Hematopoietic multipotent progenitor cell treated with erythropoietin and hydrocortisone succinate and interleukin-3 and kit ligand, for 6 days (in vitro differentiated cells): ENCODE results near the gene GOLT1A.
"Not testable (repeated sequence)": the region's sequence is repeated elsewhere in the genome, so short reads cannot be mapped to it uniquely, and the experiment has no call there.

Experiments
- DNase-seq: peaks from one replicate; pipeline ENCODE4 v3.0.0-alpha.2; 2015

The GOLT1A gene

DNA sequence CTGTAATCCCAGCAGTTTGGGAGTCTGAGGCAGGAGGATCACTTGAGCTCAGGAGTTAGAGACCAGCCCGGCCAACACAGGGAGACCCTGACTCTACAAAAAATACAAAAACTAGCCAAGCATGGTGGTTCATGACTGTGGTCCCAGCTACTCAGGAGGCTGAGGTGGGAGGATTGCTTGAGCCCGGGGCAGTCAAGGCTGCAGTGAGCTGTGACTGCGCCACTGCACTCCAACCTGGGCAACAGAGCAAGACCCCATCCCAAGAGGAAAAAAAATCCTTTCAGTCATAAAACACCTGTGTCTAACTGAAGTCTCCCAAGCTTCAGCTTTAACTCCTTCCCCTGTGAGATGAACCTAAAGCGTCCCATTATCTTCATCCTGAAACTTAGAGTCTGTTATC lies 33.1 kb upstream of the GOLT1A start:
- no peak for DNase-seq

GRCh38 chr1:204242920-204243319 lies 29.1 kb upstream of the GOLT1A start:
- DNase-seq, result no peak

GRCh38 chr1:204241914-204242313 lies 28.1 kb upstream of the GOLT1A start:
- DNase-seq, result no peak

DNA sequence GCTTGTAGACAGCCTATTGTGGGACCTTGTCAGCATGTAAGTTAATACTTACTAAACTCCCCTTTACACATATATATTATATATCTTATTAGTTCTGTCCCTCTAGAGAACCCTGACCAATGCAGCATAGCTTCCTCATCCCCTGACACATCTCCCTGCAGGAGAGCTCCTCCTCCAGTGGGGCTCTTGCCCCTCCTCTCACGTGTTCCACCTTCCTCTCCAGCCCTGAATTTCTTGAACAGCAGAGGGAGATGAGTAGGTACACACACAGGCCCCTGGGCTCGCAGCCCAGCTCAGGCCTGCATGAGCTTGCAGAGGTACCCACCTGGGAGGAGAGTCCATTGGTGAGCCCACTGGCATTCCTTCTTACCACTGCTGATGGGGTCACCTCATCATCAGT lies 27.3 kb upstream of the GOLT1A start:
- no peak for DNase-seq

- DNase-seq, result no peak
Observed at GRCh38 chr1:204240233-204240632, 26.4 kb upstream of the GOLT1A start.

GRCh38 chr1:204239401-204239800 lies 25.6 kb upstream of the GOLT1A start:
- DNase-seq, result not testable (repeated sequence)

GRCh38 chr1:204238520-204238919 lies 24.7 kb upstream of the GOLT1A start:
- peak; percentile 53 for DNase-seq

DNA sequence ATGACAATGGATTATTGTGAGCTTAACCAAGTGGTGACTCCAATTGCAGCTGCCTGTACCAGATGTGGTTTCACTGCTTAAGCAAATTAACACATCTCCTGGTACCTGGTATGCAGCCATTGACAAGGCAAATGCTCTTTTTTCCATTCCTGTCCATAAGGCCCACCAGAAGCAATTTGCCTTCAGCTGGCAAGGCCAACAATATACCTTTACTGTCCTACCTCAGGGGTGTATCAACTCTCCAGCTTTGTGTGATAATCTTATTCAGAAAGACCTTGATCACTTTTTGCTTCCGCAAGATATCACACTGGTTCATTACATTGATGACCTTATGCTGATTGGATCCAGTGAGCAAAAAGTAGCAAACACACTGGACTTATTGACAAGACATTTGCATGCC lies 23.7 kb upstream of the GOLT1A start:
- DNase-seq, result not testable (repeated sequence)

DNA sequence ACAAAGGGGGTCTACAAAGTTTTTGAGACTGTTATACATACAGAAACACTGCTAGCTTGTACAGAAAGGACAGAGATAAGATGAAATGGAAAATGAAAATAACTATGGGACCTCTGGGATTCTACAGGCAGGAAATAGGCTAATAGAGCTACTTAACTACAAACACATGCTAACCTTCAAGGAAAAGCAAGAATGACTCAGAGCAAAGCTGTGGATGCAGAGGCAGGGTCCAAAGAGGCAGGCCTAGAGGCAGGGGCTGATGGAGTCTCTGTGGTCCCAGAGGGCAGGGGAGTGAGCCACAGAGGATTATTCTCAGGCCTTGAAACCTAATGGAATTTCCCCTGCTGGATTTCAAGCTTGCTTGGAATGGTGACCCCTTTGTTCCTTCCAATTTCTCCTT lies 18.7 kb upstream of the GOLT1A start:
- no peak for DNase-seq

DNA sequence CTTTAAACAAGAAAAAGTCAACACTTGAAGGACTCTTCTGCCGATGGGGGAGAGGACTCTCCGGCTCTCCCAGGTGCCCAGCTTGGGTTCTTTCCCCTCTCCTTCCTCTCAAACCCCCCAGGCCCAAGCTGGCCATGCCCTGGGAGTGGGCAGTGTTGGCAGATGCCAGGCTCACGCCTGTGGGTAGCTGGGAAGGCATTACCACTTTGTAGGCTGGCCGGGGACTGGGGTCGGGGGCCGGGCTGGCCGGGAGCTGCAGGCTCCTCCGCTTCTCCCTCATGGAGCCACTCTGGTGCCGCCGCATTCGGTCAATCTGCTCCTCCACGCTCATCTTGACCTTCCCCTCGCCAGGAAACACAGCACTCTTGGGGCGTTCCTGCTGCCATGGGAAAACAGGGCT lies 16.4 kb upstream of the GOLT1A start:
- DNase-seq, result no peak

DNA sequence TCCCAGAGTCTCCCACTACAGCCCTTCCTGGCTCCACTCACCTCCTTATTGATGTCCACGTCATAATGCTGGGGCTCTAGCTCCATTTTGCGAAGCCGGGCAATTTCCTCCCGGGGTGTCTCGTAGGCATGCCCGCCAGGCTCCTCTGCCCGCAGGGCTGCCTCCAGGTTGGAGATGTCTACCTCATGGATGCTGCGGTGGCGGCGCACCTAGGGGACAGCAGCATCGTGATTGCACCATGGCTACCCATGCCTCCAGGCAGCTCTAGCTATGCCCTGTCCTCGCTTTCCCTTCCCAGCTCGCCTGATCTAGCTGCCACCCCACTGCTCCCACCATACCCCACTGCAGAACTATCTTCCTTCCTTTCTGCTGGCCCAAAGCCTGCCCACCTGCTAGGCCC lies 15.1 kb upstream of the GOLT1A start:
- DNase-seq, result no peak

DNA sequence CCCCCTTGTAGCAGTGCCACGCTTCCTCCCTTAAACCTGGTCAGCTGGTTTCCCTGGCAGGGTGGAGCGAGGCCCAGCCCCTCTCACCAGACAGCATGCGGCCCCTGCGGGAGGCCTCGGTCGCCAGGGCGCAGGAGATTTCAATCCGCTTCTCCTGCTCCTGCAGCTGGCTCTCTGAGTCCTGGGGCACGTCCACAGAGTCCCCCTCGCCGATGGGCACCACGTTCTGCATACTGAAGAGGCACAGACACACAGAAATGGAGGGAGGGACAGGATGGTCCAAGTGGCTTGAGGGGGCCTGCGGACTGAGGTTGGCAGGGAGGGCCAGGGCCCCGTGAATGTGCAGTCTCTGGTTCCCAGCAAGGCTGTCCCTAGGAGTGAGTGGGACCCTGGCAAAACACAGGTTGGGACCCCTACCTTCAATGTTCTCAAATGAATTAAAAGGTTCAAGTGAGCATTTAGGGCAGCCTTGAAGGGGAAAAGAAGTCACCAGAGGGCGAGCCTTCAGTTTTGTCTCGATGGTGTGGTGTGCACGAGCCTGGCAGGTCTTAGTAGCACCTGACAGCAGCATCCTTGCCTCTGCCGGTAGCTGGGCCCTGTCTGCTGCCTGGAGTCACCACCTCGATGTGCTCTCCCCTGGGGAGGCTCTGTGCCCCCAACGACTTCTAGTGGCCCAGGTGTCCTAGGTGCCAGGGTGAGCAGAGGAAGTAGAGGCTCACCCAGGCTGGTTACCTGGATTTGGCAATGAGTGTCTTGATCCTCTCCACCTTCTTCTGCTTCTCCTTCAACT lies 14.4 kb upstream of the GOLT1A start:
- no peak for DNase-seq

DNA sequence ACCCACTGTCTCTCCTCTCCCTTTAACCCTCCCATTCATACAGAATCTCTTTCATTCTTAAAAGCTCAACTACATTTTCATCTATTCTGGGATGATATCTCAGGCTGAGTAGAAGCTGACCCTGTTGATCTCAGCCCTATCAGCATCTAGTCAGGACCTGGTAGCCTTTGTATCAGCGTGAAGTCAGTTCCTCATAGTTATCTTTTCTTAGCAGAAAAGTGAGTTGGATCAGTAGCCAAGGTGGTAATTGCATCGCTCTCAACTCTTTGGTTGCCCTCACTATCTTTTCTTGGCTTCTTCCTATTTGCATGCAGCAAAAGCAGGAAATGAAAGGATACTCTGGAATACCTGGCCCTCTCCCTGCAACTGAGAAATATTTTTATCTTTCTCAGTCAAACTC lies 13.6 kb upstream of the GOLT1A start:
- DNase-seq, result peak; percentile 79

DNA sequence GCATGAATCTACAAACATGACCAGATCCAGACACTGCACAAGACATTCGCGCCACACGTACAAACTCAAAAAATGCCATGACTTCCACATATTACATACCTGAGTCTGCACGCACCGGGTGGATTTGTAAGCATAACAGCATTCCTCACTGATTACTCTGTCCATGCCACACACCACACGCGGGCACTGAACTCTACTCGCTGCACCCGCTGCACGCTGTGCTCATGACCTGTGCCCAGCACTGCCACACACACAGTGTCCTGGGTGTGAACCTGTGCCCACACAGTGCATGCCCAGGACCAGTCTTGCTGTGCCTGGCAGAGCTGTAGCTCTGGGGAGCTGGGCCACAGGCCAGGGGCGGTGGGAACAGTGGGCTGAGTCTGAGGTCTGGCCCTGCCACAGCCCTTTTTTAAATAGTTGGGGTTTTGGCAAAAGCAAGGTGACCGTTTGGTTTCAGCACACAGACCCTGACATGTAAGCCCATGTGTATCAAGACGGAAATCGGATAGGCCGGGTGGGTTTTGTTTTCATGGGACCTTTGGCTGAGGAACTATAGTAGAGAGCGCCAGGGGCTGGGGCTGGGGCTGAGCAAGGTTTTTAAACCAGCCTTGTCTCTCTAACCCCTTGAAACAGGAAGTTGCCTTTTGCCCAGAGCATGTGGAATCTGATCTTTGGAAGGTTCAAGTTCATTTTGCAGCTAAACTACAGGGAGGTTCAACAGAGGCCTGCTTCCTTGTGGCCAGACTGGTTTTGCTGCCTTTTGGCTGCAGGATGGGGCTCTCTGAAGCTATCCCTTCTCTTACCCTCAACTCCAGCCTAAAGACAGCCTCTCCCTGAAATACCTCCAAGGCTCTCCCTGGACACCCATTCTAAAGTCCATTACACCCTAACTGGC lies 12.3 kb upstream of the GOLT1A start:
- peak; percentile 30 for DNase-seq

- no peak for DNase-seq
Observed at GRCh38 chr1:204224655-204225054, 10.9 kb upstream of the GOLT1A start.

GRCh38 chr1:204223129-204223860 lies 9.5 kb upstream of the GOLT1A start:
- DNase-seq, result no peak

DNA sequence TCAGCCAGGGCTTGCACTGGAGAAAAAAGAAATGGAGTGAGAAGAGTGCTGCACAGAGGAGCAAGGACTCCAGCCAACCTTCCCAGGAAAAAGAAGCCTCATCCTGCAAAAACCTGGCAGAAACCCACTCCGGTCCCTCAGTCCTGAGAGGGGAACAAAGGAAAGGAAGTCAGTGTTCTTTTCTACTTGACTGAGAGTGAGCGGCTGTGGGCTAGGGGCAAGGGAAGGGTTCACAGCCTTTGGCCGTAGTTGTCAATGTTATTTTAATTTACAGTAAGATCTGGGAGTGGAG lies 8.9 kb upstream of the GOLT1A start:
- DNase-seq, result no peak

GRCh38 chr1:204222006-204222763 lies 8.4 kb upstream of the GOLT1A start:
- DNase-seq, result no peak

DNA sequence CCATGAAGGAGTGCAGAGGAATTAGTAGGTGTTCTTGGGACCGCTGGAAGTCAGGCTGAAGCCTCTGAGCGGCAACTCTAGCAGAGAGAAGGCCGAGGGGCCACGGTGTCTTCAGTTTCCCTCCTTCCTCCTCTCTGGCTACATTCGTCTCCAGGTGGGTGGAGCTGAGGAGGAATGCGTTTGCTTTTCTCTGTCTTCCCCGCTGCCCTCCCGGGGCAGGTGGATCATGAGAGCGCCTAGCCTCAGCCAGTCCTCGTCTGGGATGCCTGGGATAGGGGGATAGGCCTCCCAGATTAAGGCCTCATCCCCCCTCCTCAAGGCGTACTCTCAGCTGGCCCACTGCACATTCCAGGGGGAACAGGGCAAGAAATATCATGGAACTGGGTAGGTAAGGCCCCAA lies 7.5 kb upstream of the GOLT1A start:
- no peak for DNase-seq

GRCh38 chr1:204219971-204220616 lies 6.3 kb upstream of the GOLT1A start:
- no peak for DNase-seq

GRCh38 chr1:204218552-204218951 lies 4.8 kb upstream of the GOLT1A start:
- DNase-seq, result no peak

GRCh38 chr1:204217648-204218000 lies 3.8 kb upstream of the GOLT1A start:
- no peak for DNase-seq
